K562 (cell line): ENCODE measurements around the gene CORO2A. TPM values are rescaled to one million over a fixed set of nuclear protein-coding genes. Genes with fewer than 3 reads are reported as not detected.

Experiments
- CEBPG ChIP-seq, 3 experiments: fragments of 200-800 bp in 1 of 3; sonication (Bioruptor generic) in 1 of 3; sonication (generic) in 1 of 3; formaldehyde crosslinking in 1 of 3; IDR thresholded peaks in 2 of 3; conservative IDR thresholded peaks in 1 of 3; 2 replicates each; pipeline versions ENCODE4 v1.6.1 to v1.8.0; 2016 to 2022; ENCODE audit warnings: missing compliant biosample characterization in 2 of 3, missing genetic modification characterization in 2 of 3, mild to moderate bottlenecking in 1 of 3, missing genetic modification reagents in 1 of 3
- DEAF1 ChIP-seq: fragments of 450-650 bp; formaldehyde crosslinking; IDR thresholded peaks from 2 replicates; pipeline ENCODE4 v1.4.0; 2020; ENCODE audit warnings: mild to moderate bottlenecking, moderate library complexity
- ELF1 ChIP-seq: fragments of 200-800 bp; sonication (Bioruptor generic); IDR thresholded peaks from 2 replicates; pipeline ENCODE4 v1.6.1; 2016; ENCODE audit warnings: missing genetic modification characterization, missing compliant biosample characterization
- GTF3C2 ChIP-seq: IDR thresholded peaks from 3 replicates; pipeline ENCODE4 v1.6.1; 2011; ENCODE audit warnings: borderline replicate concordance, mild to moderate bottlenecking, moderate library complexity; ENCODE audit not compliant: insufficient read length; ENCODE audit errors: extremely low read depth
- HCFC1 ChIP-seq: IDR thresholded peaks from 2 replicates; pipeline ENCODE4 v1.6.1; 2012; ENCODE audit warnings: low read depth, low read length, improper control_type of control experiment
- KDM2B ChIP-seq: fragments of 250-450 bp; sonication (Bioruptor Pico); IDR thresholded peaks from 2 replicates; pipeline ENCODE4 v1.8.0; 2021; ENCODE audit warnings: mild to moderate bottlenecking, moderate library complexity
- MTA2 ChIP-seq: fragments of 450-650 bp; IDR thresholded peaks from 2 replicates; pipeline ENCODE4 v1.6.1; 2016; ENCODE audit warnings: low read depth
- SIN3B ChIP-seq: fragments of 450-650 bp; IDR thresholded peaks from 2 replicates; pipeline ENCODE4 v1.6.1; 2017; ENCODE audit warnings: low read depth, mild to moderate bottlenecking, moderate library complexity
- SUPT5H ChIP-seq: fragments of 450-650 bp; IDR thresholded peaks from 2 replicates; pipeline ENCODE4 v1.6.1; 2016
- ZBTB40 ChIP-seq, 2 experiments: fragments of 450-650 bp in 1 of 2; sonication (generic) in 1 of 2; formaldehyde crosslinking in 1 of 2; IDR thresholded peaks; 2 replicates each; pipeline versions ENCODE4 v1.7.1 to v1.9.0; 2016 to 2022; ENCODE audit warnings: inconsistent platforms in 1 of 2, mild to moderate bottlenecking in 1 of 2, missing genetic modification reagents in 1 of 2
- ZNF589 ChIP-seq: fragments of 200-800 bp; sonication (Bioruptor generic); IDR thresholded peaks from 2 replicates; pipeline ENCODE4 v1.6.1; 2016; ENCODE audit warnings: low read depth, missing genetic modification characterization, missing compliant biosample characterization
- polyA plus RNA-seq, 8 experiments: library from polyadenylated mRNA; depleted of rRNA in 4 of 8; stranded (reverse) in 5 of 8; unstranded in 3 of 8; fragments of >200 nt; fragmentation: Nextera tagmentation in 2 of 8; fragmentation: Illumina TruSeq in 1 of 8; extraction: Ambion mirVana in 2 of 8; extraction: Trizol in 1 of 8; gene quantifications; 2 replicates each; pipeline versions ENCODE4 v1.2.1 to v1.2.3, GENCODE V29; 2011 to 2014; ENCODE audit warnings: inconsistent platforms in 1 of 8, missing spikeins in 1 of 8
- total RNA-seq, 7 experiments: library from RNA; depleted of rRNA in 6 of 7; stranded (reverse); fragments of >200 nt in 6 of 7; fragmentation: Illumina TruSeq in 2 of 7; extraction: Trizol in 2 of 7; gene quantifications; 2 replicates each; pipeline versions ENCODE4 v1.2.1 to v1.2.3, GENCODE V29; 2011 to 2021; ENCODE audit warnings: low replicate concordance in 1 of 7
- TF ChIP-seq, protein P1 (sequence below): fragments of 250-450 bp; sonication (Bioruptor Pico); IDR thresholded peaks from 2 replicates; pipeline ENCODE4 v1.8.0; 2021; ENCODE audit warnings: mild to moderate bottlenecking, moderate library complexity

The CORO2A gene
- total and polyA plus RNA-seq, 9 of the 15 experiments (the other 6 are each of a cell fraction or from before 2014, with no cell fraction given) = 9.5 to 26.6 (median 18.0) TPM

DNA sequence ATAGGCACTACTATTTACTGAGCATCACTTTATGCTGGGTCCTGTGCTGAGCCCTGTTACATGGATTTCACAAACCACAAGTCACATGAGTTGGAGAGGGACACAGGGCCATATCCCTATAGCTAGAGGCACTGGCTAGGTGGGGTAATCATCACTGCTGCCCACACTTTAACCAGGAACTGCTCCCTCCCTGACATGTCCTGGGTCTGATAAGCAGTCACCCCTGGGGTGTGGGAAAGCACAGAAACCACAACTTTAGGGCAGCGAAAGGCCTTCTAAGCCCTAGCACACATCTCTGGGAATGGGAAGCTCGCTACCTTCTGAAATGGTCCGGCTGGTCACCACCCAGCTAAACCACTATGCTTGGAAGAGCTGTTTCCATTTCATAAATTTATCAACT, 48.0 kb upstream of the CORO2A start (continued):
- TF ChIP-seq ZBTB40 (IDR thresholded peaks at IDR 0.05) (no peak), ZBTB40 (CRISPR knock-in tag; IDR thresholded peaks at IDR 0.05) (no peak), GTF3C2 (no peak), ELF1 (tag) (peak; percentile 74), SIN3B (no peak), CEBPG (CRISPR knock-in tag; IDR thresholded peaks at IDR 0.05) (no peak), CEBPG (tag; conservative IDR thresholded peaks at IDR 0.05 in 1 of 2, IDR thresholded peaks at IDR 0.05 in 1 of 2) (no peak), SUPT5H (no peak), MTA2 (peak; percentile 26; the same call in 1 of the 2 replicates), ZNF589 (CRISPR knock-in tag) (no peak), DEAF1 (CRISPR knock-in tag) (no peak), KDM2B (CRISPR knock-in tag) (no peak), HCFC1 (no peak)
- TF ChIP-seq, protein P1, sequence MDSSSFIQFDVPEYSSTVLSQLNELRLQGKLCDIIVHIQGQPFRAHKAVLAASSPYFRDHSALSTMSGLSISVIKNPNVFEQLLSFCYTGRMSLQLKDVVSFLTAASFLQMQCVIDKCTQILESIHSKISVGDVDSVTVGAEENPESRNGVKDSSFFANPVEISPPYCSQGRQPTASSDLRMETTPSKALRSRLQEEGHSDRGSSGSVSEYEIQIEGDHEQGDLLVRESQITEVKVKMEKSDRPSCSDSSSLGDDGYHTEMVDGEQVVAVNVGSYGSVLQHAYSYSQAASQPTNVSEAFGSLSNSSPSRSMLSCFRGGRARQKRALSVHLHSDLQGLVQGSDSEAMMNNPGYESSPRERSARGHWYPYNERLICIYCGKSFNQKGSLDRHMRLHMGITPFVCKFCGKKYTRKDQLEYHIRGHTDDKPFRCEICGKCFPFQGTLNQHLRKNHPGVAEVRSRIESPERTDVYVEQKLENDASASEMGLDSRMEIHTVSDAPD = no peak
